Measurements from ENCODE around the gene TH.

Gene TH

DNA sequence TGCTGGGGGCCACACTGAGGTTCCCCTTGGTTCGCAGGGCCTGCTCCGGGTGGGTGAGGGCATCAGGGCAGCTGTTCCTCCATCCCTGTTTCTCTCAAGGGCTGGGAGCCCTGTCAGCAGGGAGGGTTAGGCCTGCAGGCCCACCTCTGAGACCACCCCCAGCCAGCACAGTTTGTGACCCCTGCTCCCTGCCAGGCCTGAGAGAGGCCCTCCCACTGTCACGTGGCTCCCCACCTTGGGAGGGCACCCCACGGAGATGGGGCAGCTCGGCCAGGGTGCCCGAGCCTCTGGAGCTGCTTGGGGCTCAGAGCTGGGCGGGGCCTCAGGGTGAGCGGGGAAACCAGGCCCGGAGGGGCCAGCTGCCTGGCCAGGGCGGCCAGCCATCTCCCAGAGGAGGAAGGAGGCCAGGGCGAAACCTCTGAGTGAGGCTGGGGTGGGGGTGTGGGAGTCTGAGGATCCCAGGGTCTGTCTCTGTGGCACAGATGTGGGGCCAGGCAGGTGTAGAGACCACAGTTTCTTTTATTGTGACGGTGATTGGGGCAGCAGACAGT lies 8.1 kb downstream of the TH start:
- TF ChIP-seq FOXP2 (optimal IDR thresholded peaks at IDR 0.05; ENCODE audit: control extremely low read depth, extremely low read length, insufficient read depth) (no peak), EZH2 (IDR thresholded peaks at IDR 0.05) (no peak), POLR2AphosphoS5 (IDR thresholded peaks at IDR 0.05; ENCODE audit: borderline replicate concordance, low read depth, low read length) (no peak)
- no peaks in the 10 kb centered on the region for H3K9me3 ChIP-seq (ENCODE audit: low read depth, low read length)
- no peak overlapping the region for H3K27ac ChIP-seq

DNA sequence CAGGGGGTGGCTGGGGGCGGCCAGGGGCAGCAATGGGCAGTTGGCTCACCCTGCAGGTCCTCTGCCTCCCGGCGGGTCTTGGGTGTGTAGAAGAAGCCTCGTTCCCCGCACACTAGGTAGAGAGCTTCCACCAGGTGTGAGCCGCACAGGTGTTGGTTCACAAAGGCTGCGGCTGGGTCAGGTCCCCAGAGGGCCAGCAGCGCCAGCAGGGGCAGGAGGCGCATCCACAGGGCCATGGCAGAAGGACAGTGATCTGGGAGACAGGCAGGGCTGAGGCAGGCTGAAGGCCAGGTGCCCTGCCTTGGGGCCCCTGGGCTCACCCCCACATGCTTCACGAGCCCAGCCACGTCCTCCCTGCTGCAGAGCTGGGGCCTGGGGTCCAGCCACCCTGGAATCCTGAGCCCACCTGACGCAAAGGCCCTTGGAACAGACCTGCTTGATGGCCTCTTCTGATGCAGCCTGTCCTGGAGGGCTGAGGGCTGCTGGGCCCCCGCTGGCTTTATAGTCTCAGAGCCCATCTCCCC lies 10.8 kb downstream of the TH start, which contains the start of gene INS:
INS (minus strand) TSS at position 474 of the 524 bp plus-strand sequence; CDS start at position 236, 238 bp downstream.
- H3K4me3 ChIP-seq = no peak within 1 kb of the TSS
- no peak within 1 kb of the TSS for H3K9ac ChIP-seq (ENCODE audit: insufficient read length)
- no peaks in the 10 kb centered on the region for H3K9me3 ChIP-seq (ENCODE audit: low read depth, low read length)
- no peak within 1 kb of the TSS for H3K27ac ChIP-seq
- no peak for DNase-seq (ENCODE audit: low read depth, low spot score)
- TF ChIP-seq FOXP2 (optimal IDR thresholded peaks at IDR 0.05; ENCODE audit: control extremely low read depth, extremely low read length, insufficient read depth) = no peak
- no peak for TF ChIP-seq EZH2 (IDR thresholded peaks at IDR 0.05)
- TF ChIP-seq POLR2AphosphoS5 (IDR thresholded peaks at IDR 0.05; ENCODE audit: borderline replicate concordance, low read depth, low read length) = no peak
- no peaks in the 10 kb centered on the region for H3K36me3 ChIP-seq (ENCODE audit: insufficient read depth, low read length)

More for the DNA sequence above, 8.1 kb downstream of the TH start:
- Histone ChIP-seq H3K4me3 (no peak overlapping the region), H3K36me3 (ENCODE audit: insufficient read depth, low read length) (no peaks in the 10 kb centered on the region), H3K9ac (ENCODE audit: insufficient read length) (no peak overlapping the region)
- DNase-seq (ENCODE audit: low read depth, low spot score) = no peak

DNA sequence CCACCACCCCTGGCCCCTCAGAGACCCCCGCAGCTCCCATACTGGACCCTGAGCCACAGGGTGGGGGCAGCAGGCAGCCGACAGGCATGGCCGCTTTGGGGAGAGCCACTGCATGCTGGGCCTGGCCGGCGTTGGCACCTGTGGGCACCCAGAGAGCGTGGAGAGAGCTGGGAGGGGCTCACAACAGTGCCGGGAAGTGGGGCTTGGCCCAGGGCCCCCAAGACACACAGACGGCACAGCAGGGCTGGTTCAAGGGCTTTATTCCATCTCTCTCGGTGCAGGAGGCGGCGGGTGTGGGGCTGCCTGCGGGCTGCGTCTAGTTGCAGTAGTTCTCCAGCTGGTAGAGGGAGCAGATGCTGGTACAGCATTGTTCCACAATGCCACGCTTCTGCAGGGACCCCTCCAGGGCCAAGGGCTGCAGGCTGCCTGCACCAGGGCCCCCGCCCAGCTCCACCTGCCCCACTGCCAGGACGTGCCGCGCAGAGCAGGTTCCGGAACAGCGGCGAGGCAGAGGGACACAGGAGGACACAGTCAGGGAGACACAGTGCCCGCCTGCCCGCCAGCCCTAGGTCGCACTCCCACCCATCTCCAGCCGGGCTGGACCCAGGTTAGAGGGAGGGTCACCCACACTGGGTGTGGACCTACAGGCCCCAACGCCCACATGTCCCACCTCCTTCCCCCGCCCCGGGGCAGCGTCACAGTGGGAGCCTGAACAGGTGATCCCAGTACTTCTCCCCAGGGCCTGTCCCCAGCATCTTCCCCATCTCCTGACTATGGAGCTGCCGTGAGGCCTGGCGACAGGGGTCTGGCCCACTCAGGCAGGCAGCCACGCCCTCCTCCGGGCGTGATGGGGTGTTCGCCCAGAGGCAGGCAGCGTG lies 11.8 kb downstream of the TH start:
- TF ChIP-seq POLR2AphosphoS5 (IDR thresholded peaks at IDR 0.05; ENCODE audit: borderline replicate concordance, low read depth, low read length) = no peak
- TF ChIP-seq FOXP2 (optimal IDR thresholded peaks at IDR 0.05; ENCODE audit: control extremely low read depth, extremely low read length, insufficient read depth) = no peak
- no peak for TF ChIP-seq EZH2 (IDR thresholded peaks at IDR 0.05)
- H3K9ac ChIP-seq (ENCODE audit: insufficient read length) = no peak overlapping the region
- no peak overlapping the region for H3K4me3 ChIP-seq
- DNase-seq (ENCODE audit: low read depth, low spot score) = no peak
- no peaks in the 10 kb centered on the region for H3K36me3 ChIP-seq (ENCODE audit: insufficient read depth, low read length)
- no peaks in the 10 kb centered on the region for H3K9me3 ChIP-seq (ENCODE audit: low read depth, low read length)
- H3K27ac ChIP-seq = no peak overlapping the region

DNA sequence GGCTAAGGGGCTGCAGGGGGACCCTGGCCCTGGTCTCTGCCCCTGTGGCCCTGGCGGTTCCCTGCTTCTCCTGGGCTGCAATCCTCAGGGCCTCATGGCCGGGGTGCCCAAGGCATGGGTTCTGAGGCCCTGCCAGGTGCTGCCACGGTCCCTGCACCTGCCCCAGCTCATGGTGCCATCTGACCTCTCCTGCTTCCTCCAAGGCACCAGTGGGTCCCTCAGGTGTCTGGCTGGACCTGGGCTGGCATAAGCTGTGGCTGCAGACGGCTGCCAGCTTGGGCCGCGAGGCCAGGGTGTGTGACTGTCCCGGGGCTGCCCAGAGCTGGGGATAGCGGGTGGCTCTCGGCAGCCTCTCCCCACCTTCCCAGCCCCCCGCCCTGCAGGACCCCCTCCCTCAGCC lies 12.6 kb downstream of the TH start:
- Histone ChIP-seq H3K9ac (ENCODE audit: insufficient read length) (no peak overlapping the region), H3K27ac (no peak overlapping the region), H3K4me3 (no peak overlapping the region), H3K9me3 (ENCODE audit: low read depth, low read length) (no peaks in the 10 kb centered on the region), H3K36me3 (ENCODE audit: insufficient read depth, low read length) (no peaks in the 10 kb centered on the region)
- DNase-seq (ENCODE audit: low read depth, low spot score) = no peak
- no peak for TF ChIP-seq POLR2AphosphoS5 (IDR thresholded peaks at IDR 0.05; ENCODE audit: borderline replicate concordance, low read depth, low read length)
- no peak for TF ChIP-seq EZH2 (IDR thresholded peaks at IDR 0.05)
- no peak for TF ChIP-seq FOXP2 (optimal IDR thresholded peaks at IDR 0.05; ENCODE audit: control extremely low read depth, extremely low read length, insufficient read depth)

DNA sequence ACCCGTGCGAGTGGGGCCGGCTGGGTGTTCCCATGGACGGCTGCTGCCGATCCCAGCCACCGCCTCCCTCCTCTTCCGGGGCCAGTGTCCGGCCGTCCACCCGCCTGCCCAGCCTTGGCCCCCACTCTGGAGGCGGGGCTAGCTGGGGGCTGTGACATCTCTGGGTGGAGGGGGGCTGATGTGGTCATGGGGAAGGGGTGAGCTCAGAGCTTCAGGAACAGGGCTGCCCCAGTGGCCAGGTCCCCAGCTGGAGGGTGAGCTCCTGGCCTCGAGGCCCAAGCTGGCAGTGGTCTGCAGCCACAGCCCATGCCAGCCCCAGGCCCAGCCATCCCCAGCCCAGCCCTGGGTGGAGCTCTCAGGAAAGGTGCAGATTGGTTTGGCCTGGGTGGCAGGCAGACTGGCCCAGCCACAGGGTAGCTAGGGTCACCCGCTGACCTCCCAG lies 13.3 kb downstream of the TH start:
- Histone ChIP-seq H3K9me3 (ENCODE audit: low read depth, low read length) (no peaks in the 10 kb centered on the region), H3K9ac (ENCODE audit: insufficient read length) (no peak overlapping the region), H3K4me3 (no peak overlapping the region), H3K27ac (no peak overlapping the region), H3K36me3 (ENCODE audit: insufficient read depth, low read length) (no peaks in the 10 kb centered on the region)
- no peak for DNase-seq (ENCODE audit: low read depth, low spot score)
- TF ChIP-seq FOXP2 (optimal IDR thresholded peaks at IDR 0.05; ENCODE audit: control extremely low read depth, extremely low read length, insufficient read depth) (no peak), EZH2 (IDR thresholded peaks at IDR 0.05) (no peak), POLR2AphosphoS5 (IDR thresholded peaks at IDR 0.05; ENCODE audit: borderline replicate concordance, low read depth, low read length) (no peak)

DNA sequence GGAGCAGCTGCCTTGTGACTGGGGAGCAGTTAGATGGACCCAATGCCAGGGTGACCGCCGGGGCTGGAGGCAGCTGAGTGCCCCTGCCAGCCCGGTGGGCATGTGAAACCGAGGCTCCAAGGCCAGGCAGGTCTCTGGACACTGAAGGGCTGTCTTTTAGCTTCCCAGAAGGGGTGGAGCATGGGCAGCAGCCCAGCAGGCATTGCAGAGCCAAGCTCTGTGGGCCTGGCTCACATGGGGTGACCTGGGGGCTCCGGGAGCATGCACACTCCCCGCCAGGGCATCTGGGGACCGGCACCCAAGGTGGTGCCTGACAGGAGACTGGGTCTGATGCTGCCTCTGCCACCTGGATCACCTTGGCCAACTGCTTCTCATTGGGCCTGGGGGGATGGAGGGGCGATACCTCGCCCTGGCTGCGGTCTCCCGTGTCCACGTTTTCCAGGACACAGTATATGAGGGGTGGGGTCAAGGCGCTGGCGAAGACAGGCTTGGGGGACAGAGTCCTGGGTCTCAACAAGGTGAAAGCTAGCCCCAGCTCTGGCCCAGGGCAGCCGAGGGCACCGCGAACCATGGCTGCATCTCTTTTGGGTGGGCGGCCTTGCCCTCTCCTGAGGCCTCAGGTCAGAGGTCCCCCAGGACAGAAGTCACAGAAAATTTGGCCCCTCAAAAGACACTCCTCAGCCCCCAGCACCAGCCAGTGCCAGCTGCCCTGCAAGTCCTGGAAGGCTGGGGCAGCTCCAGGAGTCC lies 14.1 kb downstream of the TH start:
- H3K9ac ChIP-seq (ENCODE audit: insufficient read length) = no peak overlapping the region
- H3K9me3 ChIP-seq (ENCODE audit: low read depth, low read length) = no peaks in the 10 kb centered on the region
- no peaks in the 10 kb centered on the region for H3K36me3 ChIP-seq (ENCODE audit: insufficient read depth, low read length)
- DNase-seq (ENCODE audit: low read depth, low spot score) = no peak
- TF ChIP-seq FOXP2 (optimal IDR thresholded peaks at IDR 0.05; ENCODE audit: control extremely low read depth, extremely low read length, insufficient read depth) = no peak
- TF ChIP-seq POLR2AphosphoS5 (IDR thresholded peaks at IDR 0.05; ENCODE audit: borderline replicate concordance, low read depth, low read length) = no peak
- H3K27ac ChIP-seq = no peak overlapping the region
- H3K4me3 ChIP-seq = no peak overlapping the region

DNA sequence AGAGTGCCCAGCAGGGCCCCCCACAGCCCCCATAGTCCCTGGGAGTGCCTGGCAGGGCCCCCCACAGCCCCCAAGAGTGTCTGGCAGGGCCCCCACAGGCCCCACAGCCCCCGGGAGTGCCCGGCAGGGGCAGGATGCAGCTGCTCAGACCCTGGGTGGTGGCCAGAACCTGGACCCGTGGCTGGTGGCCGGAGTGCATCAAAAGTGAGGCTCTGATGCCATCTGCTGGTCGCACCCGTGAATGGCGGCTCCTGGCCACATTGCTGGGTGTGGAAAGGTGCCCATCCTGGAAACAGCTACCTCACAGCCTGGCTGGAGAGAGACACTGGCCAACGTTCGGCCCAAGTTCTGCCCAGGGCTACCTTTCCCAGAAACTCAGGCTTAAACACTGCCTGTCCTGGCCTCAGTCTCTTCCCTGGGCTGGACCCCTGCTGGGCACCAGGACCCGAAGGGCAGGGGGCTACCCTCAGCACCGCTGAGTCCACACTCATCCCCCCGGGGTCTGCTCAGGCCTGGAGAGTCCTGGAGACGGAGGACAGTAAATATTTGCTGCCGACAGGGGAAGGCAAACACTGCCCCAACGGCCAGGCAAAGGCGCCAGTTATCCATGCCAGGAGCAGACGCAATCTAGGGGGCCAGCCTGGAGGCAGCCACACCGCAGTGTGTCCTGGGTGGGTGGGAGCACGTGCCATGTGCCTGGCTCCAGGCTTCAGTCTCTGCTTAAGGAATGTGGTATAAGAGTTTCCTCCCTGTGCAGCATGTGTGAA lies 15.0 kb downstream of the TH start:
- H3K36me3 ChIP-seq (ENCODE audit: insufficient read depth, low read length) = no peaks in the 10 kb centered on the region
- no peak for TF ChIP-seq POLR2AphosphoS5 (IDR thresholded peaks at IDR 0.05; ENCODE audit: borderline replicate concordance, low read depth, low read length)
- TF ChIP-seq FOXP2 (optimal IDR thresholded peaks at IDR 0.05; ENCODE audit: control extremely low read depth, extremely low read length, insufficient read depth) = no peak
- no peak for TF ChIP-seq EZH2 (IDR thresholded peaks at IDR 0.05)
- H3K9ac ChIP-seq (ENCODE audit: insufficient read length) = no peak overlapping the region
- no peak for DNase-seq (ENCODE audit: low read depth, low spot score)
- H3K4me3 ChIP-seq = no peak overlapping the region
- H3K27ac ChIP-seq = no peak overlapping the region
- H3K9me3 ChIP-seq (ENCODE audit: low read depth, low read length) = no peaks in the 10 kb centered on the region
